Endodermal cell (in vitro differentiated cells): Measurements from ENCODE around the gene NKX6-1. TPM values are rescaled to one million over a fixed set of nuclear protein-coding genes. Genes with fewer than 3 reads are reported as not detected.

Experiments used
- DNase-seq: peaks from one replicate; pipeline ENCODE4 v3.0.0-alpha.2; 2017
- H3K27ac ChIP-seq: 2 replicates; pipeline ENCODE4 v1.5.1; 2013; ENCODE audit warnings: mild to moderate bottlenecking, low read depth, low read length, moderate library complexity
- H3K27me3 ChIP-seq: 2 replicates; pipeline ENCODE4 v1.6.1; 2013; ENCODE audit warnings: mild to moderate bottlenecking, low read length, moderate library complexity; ENCODE audit not compliant: insufficient read depth, control insufficient read depth, poor library complexity, severe bottlenecking
- H3K36me3 ChIP-seq: 2 replicates; pipeline ENCODE4 v1.7.0; 2013; ENCODE audit warnings: mild to moderate bottlenecking, low read length, moderate library complexity; ENCODE audit not compliant: control insufficient read depth, insufficient read depth
- H3K4me1 ChIP-seq: one replicate; pipeline ENCODE4 v1.7.0; 2013; ENCODE audit warnings: low read length; ENCODE audit not compliant: control insufficient read depth, insufficient read depth
- H3K4me3 ChIP-seq: 2 replicates; pipeline ENCODE4 v1.5.1; 2013; ENCODE audit warnings: mild to moderate bottlenecking, low read length, moderate library complexity
- H3K9ac ChIP-seq: 2 replicates; pipeline ENCODE4 v1.6.1; 2013; ENCODE audit warnings: mild to moderate bottlenecking, low read length, moderate library complexity; ENCODE audit not compliant: poor library complexity, severe bottlenecking; ENCODE audit errors: extremely low read depth
- H3K9me3 ChIP-seq: 2 replicates; pipeline ENCODE4 v1.6.1; 2013; ENCODE audit warnings: mild to moderate bottlenecking, low read length, moderate library complexity; ENCODE audit not compliant: control insufficient read depth
- H3K27ac Mint-ChIP-seq: 2 replicates; pipeline ENCODE4 v1.8.0; 2020; ENCODE audit warnings: mixed read lengths
- H3K27me3 Mint-ChIP-seq: 2 replicates; pipeline ENCODE4 v1.8.0; 2021; ENCODE audit warnings: mild to moderate bottlenecking, mixed read lengths; ENCODE audit not compliant: insufficient read depth
- H3K36me3 Mint-ChIP-seq: 2 replicates; pipeline ENCODE4 v1.8.0; 2020; ENCODE audit warnings: low read depth, mixed read lengths
- H3K4me1 Mint-ChIP-seq: 2 replicates; pipeline ENCODE4 v1.8.0; 2020; ENCODE audit warnings: mixed read lengths
- H3K4me3 Mint-ChIP-seq: 2 replicates; pipeline ENCODE4 v1.8.0; 2020; ENCODE audit warnings: mild to moderate bottlenecking, moderate library complexity, mixed read lengths
- H3K9me3 Mint-ChIP-seq: 2 replicates; pipeline ENCODE4 v1.8.0; 2020; ENCODE audit warnings: mild to moderate bottlenecking, mixed read lengths
- WGBS, 2 experiments: methylation state at CpG; one replicate each; pipeline versions ENCODE4 v1.1.5 to v1.1.7; 2013; ENCODE audit warnings: missing lambda C conversion rate in 2 of 2, mixed read lengths in 1 of 2; ENCODE audit not compliant: insufficient coverage in 1 of 2, insufficient read length in 1 of 2; 5-methylcytosine and 5-hydroxymethylcytosine counted together
- total RNA-seq, 2 donors: library from RNA; stranded (reverse); fragmentation: NEBNext Ultra II Directional in 1 of 2; extraction: Animal tissue kit (Norgen Biotek cat#: 25700) in 1 of 2; gene quantifications; 2 replicates in 1 of 2; 3 replicates in 1 of 2; pipeline ENCODE4 v1.2.1, GENCODE V29; 2021
- TF ChIP-seq, protein P1 (sequence below): fragments of 200-600 bp; sonication (generic); conservative IDR thresholded peaks from 2 replicates; pipeline ENCODE4 v1.5.0; 2021; ENCODE audit warnings: antibody characterized with exemption, mild to moderate bottlenecking

The NKX6-1 gene
- total RNA-seq, 2 donors from 2014 or later = not detected

DNA sequence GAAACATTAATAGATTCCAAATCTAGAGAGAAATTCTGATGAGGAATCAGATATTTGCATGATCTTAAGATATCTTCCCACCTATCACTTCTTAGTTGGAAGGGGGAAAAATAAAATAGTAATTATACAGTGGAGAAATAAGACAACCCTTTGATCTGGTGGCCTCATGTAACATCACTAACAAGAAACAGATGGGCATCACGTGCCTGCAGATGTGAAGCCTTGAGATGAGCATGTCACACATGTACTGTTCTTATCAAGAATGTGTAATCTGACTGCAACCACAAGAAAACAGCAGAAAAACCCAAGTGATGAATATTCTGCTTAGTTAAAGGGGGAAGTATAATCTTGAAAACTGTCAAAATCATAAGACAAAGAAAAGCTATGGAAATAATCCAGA is 31.4 kb upstream of the NKX6-1 start:
- Histone ChIP-seq H3K36me3 (no peaks in the 10 kb centered on the region), H3K9me3 (peaks cover 7% of the 10 kb centered on the region), H3K9ac (no peak overlapping the region), H3K27ac (no peak overlapping the region), H3K27me3 (no peaks in the 10 kb centered on the region), H3K4me3 (no peak overlapping the region), H3K4me1 (no peaks in the 10 kb centered on the region)
- 84 to 100% methylated on average over 1 of the region's 1 CpG for WGBS, 2 experiments
- Mint-ChIP-seq H3K9me3 (peaks cover 8% of the 10 kb centered on the region), H3K4me3 (no peak overlapping the region), H3K27ac (no peak overlapping the region), H3K36me3 (no peaks in the 10 kb centered on the region), H3K4me1 (peaks cover 5% of the 10 kb centered on the region), H3K27me3 (peaks cover 14% of the 10 kb centered on the region)
- TF ChIP-seq, protein P1, sequence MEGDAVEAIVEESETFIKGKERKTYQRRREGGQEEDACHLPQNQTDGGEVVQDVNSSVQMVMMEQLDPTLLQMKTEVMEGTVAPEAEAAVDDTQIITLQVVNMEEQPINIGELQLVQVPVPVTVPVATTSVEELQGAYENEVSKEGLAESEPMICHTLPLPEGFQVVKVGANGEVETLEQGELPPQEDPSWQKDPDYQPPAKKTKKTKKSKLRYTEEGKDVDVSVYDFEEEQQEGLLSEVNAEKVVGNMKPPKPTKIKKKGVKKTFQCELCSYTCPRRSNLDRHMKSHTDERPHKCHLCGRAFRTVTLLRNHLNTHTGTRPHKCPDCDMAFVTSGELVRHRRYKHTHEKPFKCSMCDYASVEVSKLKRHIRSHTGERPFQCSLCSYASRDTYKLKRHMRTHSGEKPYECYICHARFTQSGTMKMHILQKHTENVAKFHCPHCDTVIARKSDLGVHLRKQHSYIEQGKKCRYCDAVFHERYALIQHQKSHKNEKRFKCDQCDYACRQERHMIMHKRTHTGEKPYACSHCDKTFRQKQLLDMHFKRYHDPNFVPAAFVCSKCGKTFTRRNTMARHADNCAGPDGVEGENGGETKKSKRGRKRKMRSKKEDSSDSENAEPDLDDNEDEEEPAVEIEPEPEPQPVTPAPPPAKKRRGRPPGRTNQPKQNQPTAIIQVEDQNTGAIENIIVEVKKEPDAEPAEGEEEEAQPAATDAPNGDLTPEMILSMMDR = no peak
- DNase-seq = no peak

DNA sequence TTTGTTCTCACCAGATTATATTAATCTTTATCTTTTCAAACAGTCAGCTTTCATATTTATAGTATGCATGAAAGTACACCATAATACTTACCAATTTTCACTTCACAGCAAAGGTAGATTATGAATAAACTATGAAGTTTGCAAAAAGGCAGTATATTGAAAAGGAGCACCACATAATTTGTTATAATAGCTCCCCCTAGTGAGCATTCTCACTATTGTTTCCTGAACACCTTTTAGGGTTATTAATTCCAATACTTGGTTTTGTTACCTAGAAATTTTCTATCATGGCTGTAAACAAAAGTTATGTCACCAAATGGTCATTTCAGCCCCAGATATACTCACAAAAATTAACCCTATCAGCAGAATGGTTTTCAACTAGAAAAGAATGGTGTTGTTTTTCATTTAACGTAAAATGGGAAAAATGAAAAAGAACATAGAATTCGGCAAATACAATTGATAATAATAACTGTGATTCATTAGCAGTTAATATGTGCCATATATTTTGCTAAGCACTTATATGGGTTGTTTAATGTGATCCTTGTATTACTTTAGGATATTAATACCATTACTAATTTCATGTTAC is 30.2 kb upstream of the NKX6-1 start:
- Histone ChIP-seq H3K4me3 (no peak overlapping the region), H3K36me3 (no peaks in the 10 kb centered on the region), H3K9ac (no peak overlapping the region), H3K27ac (no peak overlapping the region), H3K4me1 (no peaks in the 10 kb centered on the region), H3K9me3 (peaks cover 7% of the 10 kb centered on the region), H3K27me3 (no peaks in the 10 kb centered on the region)
- no peaks in the 10 kb centered on the region for H3K36me3 Mint-ChIP-seq
- H3K27ac Mint-ChIP-seq = no peak overlapping the region
- TF ChIP-seq, protein P1 = peak; percentile 89
- peaks cover 10% of the 10 kb centered on the region for H3K27me3 Mint-ChIP-seq
- H3K4me1 Mint-ChIP-seq = peaks cover 5% of the 10 kb centered on the region
- 86 to 100% methylated on average over 2 of the region's 2 CpGs for WGBS, 2 experiments
- no peak overlapping the region for H3K4me3 Mint-ChIP-seq
- H3K9me3 Mint-ChIP-seq = peaks cover 8% of the 10 kb centered on the region
- no peak for DNase-seq

DNA sequence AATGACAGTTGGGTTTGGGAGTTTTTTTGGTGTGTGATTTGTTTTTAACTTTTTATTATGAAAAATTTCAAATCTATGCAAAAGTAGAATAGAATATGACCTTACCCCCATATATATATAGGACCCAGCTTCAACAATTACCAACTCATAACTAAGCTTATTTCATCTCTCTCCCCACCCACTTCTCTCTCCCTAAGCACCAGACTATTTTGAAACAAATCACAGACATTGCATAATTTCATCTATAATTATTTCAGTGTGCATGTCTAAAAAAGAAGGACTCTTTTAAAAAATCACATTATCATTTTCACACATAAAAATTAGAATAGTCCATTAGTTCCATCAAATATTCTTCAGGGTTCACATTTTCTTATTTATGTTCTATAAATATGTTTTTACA is 28.3 kb upstream of the NKX6-1 start:
- Histone ChIP-seq H3K4me3 (no peak overlapping the region), H3K27ac (no peak overlapping the region), H3K36me3 (no peaks in the 10 kb centered on the region), H3K27me3 (no peaks in the 10 kb centered on the region), H3K9ac (no peak overlapping the region), H3K4me1 (no peaks in the 10 kb centered on the region), H3K9me3 (no peaks in the 10 kb centered on the region)
- TF ChIP-seq, protein P1 = no peak
- H3K27me3 Mint-ChIP-seq = peaks cover under 1% of the 10 kb centered on the region
- no peak overlapping the region for H3K27ac Mint-ChIP-seq
- H3K4me3 Mint-ChIP-seq = no peak overlapping the region
- no peaks in the 10 kb centered on the region for H3K36me3 Mint-ChIP-seq
- no peaks in the 10 kb centered on the region for H3K9me3 Mint-ChIP-seq
- peaks cover 5% of the 10 kb centered on the region for H3K4me1 Mint-ChIP-seq
- no peak for DNase-seq
